Measurements from ENCODE around the gene CREBRF. TPM values are rescaled to one million over a fixed set of nuclear protein-coding genes. Genes with fewer than 3 reads are reported as not detected.

The CREBRF gene
- total RNA-seq (2013): 54.8 TPM
- 10 to 100 TPM; 23.1 to 27.6 (median 23.6) TPM for polyA plus RNA-seq
- polyA minus RNA-seq: 22.3 and 42.9 TPM in 2 replicates
- 141 to 316 (median 232) reads per million in 11 experiments for total RNA-seq

- Histone ChIP-seq H2AFZ (ENCODE audit: insufficient read depth, low read depth, low read length, poor library complexity, severe bottlenecking) (peak within 1 kb of the TSS; percentile 87), H3K79me2 (ENCODE audit: insufficient read depth, low read length) (peaks cover 46% of the 10 kb centered on the region), H3K4me1 (ENCODE audit: control insufficient read depth in 1 of 2, insufficient read depth in 2 of 2, low read length in 2 of 2) (peaks cover 21 to 26% of the 10 kb centered on the region in 2 donors), H3K4me2 (replicated peaks; ENCODE audit: extremely low read depth, low read length, poor library complexity, severe bottlenecking) (peak within 1 kb of the TSS; percentile 84), H3K36me3 (replicated peaks in 1 of 2; ENCODE audit: control insufficient read depth in 1 of 2, insufficient read depth in 2 of 2, low read length in 2 of 2) (peaks cover 5 to 7% of the 10 kb centered on the region in 2 donors), H3K9ac (ENCODE audit: insufficient read depth, low read length, poor library complexity, severe bottlenecking) (peak within 1 kb of the TSS; percentile 99), H3K27me3 (ENCODE audit: control insufficient read depth in 2 of 2, insufficient read depth in 2 of 2, low read length in 2 of 2) (no peaks in the 10 kb centered on the region), H3K4me3 (replicated peaks in 1 of 3; ENCODE audit: low read depth in 2 of 3, low read length in 3 of 3) (peak within 1 kb of the TSS; percentile 57 to 97 (median 96)), H3K9me3 (replicated peaks in 1 of 2; ENCODE audit: control insufficient read depth in 1 of 2, insufficient read depth in 1 of 2, low read length in 2 of 2) (no peaks in the 10 kb centered on the region), H3K27ac (ENCODE audit: low read depth in 1 of 2, low read length in 2 of 2) (peak within 1 kb of the TSS; percentile 83 to 95), H4K20me1 (ENCODE audit: insufficient read depth, low read length) (peaks cover 45% of the 10 kb centered on the region)
- peaks cover 18% of the 10 kb centered on the region for H3K4me1 Mint-ChIP-seq
- no peaks in the 10 kb centered on the region for H3K9me3 Mint-ChIP-seq
- peaks cover 5 to 8% of the 10 kb centered on the region in 2 donors for H3K36me3 Mint-ChIP-seq
- intact Hi-C loops (cut with micrococcal nuclease): loop anchor here (2.0 to 5.0 kb wide), 5 partner anchors 19 to 89 kb away; partner anchors contain the start of genes ATP6V0E1 (in 1 of the 2) and BNIP1 (in 1 of the 2)
- TF ChIP-seq CTCF (IDR thresholded peaks at IDR 0.05): no peak
- under 1% methylated on average over 69 of the region's 74 CpGs for WGBS (ENCODE audit: insufficient coverage)
- peaks cover under 1 to 4% (median 3%) of the 10 kb centered on the region in 3 donors for H3K27me3 Mint-ChIP-seq (ENCODE audit: low read depth in 3 of 3)
- peak; percentile 96 to 98 (median 98) for DNase-seq
- peak within 1 kb of the TSS; percentile 90 to 94 for H3K4me3 Mint-ChIP-seq
- peak within 1 kb of the TSS; percentile 93 to 98 (median 97) for H3K27ac Mint-ChIP-seq
Measured at GRCh38 chr5:173055983-173056782, at the start of gene CREBRF. Gene CREBRF, plus strand, starts transcription at chr5:173056352. Its CDS starts 24,424 bp downstream, at chr5:173080776.

- H3K4me3 Mint-ChIP-seq: no peak overlapping the region
- peaks cover 72% of the 10 kb centered on the region for H3K4me1 Mint-ChIP-seq
- peaks cover 94% of the 10 kb centered on the region for H4K20me1 ChIP-seq (ENCODE audit: insufficient read depth, low read length)
Measured at GRCh38 chr5:173010021-173010420, 46.1 kb upstream of the CREBRF start.

More at GRCh38 chr5:173010021-173010420, 46.1 kb upstream of the CREBRF start:
- Mint-ChIP-seq H3K27ac (peak overlapping the region; percentile 15 to 89 (median 65)), H3K36me3 (peaks cover 2 to 16% of the 10 kb centered on the region in 2 donors), H3K27me3 (ENCODE audit: low read depth in 3 of 3) (no peaks in the 10 kb centered on the region), H3K9me3 (peaks cover 0 to 2% (median 0%) of the 10 kb centered on the region in 7 donors)
- H3K9ac ChIP-seq (ENCODE audit: insufficient read depth, low read length, poor library complexity, severe bottlenecking): no peak overlapping the region
- intact Hi-C loops (cut with micrococcal nuclease): loop anchor here (5.0 kb wide), 1 partner anchor 47 kb away; the partner anchor contains the start of gene CREBRF (in 2 of the 2)
- H3K36me3 ChIP-seq (replicated peaks in 1 of 2; ENCODE audit: control insufficient read depth in 1 of 2, insufficient read depth in 2 of 2, low read length in 2 of 2): no peaks in the 10 kb centered on the region
- no peaks in the 10 kb centered on the region for H3K27me3 ChIP-seq (ENCODE audit: control insufficient read depth in 2 of 2, insufficient read depth in 2 of 2, low read length in 2 of 2)
- peaks cover 99% of the 10 kb centered on the region for H3K79me2 ChIP-seq (ENCODE audit: insufficient read depth, low read length)
- H2AFZ ChIP-seq (ENCODE audit: insufficient read depth, low read depth, low read length, poor library complexity, severe bottlenecking): no peak overlapping the region
- no peak overlapping the region for H3K4me2 ChIP-seq (replicated peaks; ENCODE audit: extremely low read depth, low read length, poor library complexity, severe bottlenecking)
- H3K27ac ChIP-seq (ENCODE audit: low read depth in 1 of 2, low read length in 2 of 2): peak overlapping the region in 1 of 2 donors; percentile 92
- peaks cover 68 to 75% of the 10 kb centered on the region in 2 donors for H3K4me1 ChIP-seq (ENCODE audit: control insufficient read depth in 1 of 2, insufficient read depth in 2 of 2, low read length in 2 of 2)
- no peak for TF ChIP-seq CTCF (IDR thresholded peaks at IDR 0.05)
- WGBS (ENCODE audit: insufficient coverage): 83% methylated on average over 3 of the region's 6 CpGs
- H3K4me3 ChIP-seq (replicated peaks in 1 of 3; ENCODE audit: low read depth in 2 of 3, low read length in 3 of 3): no peak overlapping the region
- H3K9me3 ChIP-seq (replicated peaks in 1 of 2; ENCODE audit: control insufficient read depth in 1 of 2, insufficient read depth in 1 of 2, low read length in 2 of 2): no peaks in the 10 kb centered on the region
- no peak for DNase-seq

Data from CD14-positive monocyte (primary cell).